K562 (cell line): ENCODE results near the gene MAD1L1. TPM values are rescaled to one million over a fixed set of nuclear protein-coding genes. Genes with fewer than 3 reads are reported as not detected.

Source experiments
- CREB3L1 ChIP-seq: fragments of 450-650 bp; IDR thresholded peaks from 2 replicates; pipeline ENCODE4 v1.6.1; 2014; ENCODE audit warnings: low read depth, mild to moderate bottlenecking, moderate library complexity, borderline replicate concordance
- FOXP4 ChIP-seq: sonication (generic); formaldehyde crosslinking; IDR thresholded peaks from 2 replicates; pipeline ENCODE4 v1.8.0; 2022; ENCODE audit warnings: mild to moderate bottlenecking, missing genetic modification reagents, borderline replicate concordance
- HDAC6 ChIP-seq: IDR thresholded peaks from 2 replicates; pipeline ENCODE4 v1.6.1; 2012; ENCODE audit warnings: low read depth, mild to moderate bottlenecking, control low read depth, inconsistent platforms, low read length, moderate library complexity
- HNRNPK ChIP-seq: fragments of 200-400 bp; formaldehyde crosslinking; IDR thresholded peaks from one replicate; pipeline ENCODE4 v1.6.1; 2018; ENCODE audit warnings: mild to moderate bottlenecking, low read depth, low read length; ENCODE audit not compliant: poor library complexity, severe bottlenecking
- HSF4 ChIP-seq: fragments of 250-450 bp; sonication (Bioruptor Pico); IDR thresholded peaks from 2 replicates; pipeline ENCODE4 v2.1.2; 2022; ENCODE audit warnings: mild to moderate bottlenecking, moderate library complexity, borderline replicate concordance
- MITF ChIP-seq: IDR thresholded peaks from 2 replicates; pipeline ENCODE4 v1.6.1; 2014; ENCODE audit warnings: antibody characterized with exemption
- SRF ChIP-seq, 2 experiments: fragments of 250-450, 450-650 bp in 1 of 2; sonication (Bioruptor Pico) in 1 of 2; sonication (generic) in 1 of 2; formaldehyde crosslinking; IDR thresholded peaks; 2 replicates each; pipeline versions ENCODE4 v1.5.0 to v1.5.1; 2020 to 2022; ENCODE audit warnings: mild to moderate bottlenecking in 1 of 2, missing genetic modification reagents in 1 of 2
- TFE3 ChIP-seq: fragments of 450-650 bp; formaldehyde crosslinking; IDR thresholded peaks from 2 replicates; pipeline ENCODE4 v1.4.0; 2020; ENCODE audit warnings: mild to moderate bottlenecking, mixed read lengths
- UBTF ChIP-seq, 2 experiments: IDR thresholded peaks; 2 replicates each; pipeline ENCODE4 v1.6.1; 2012; ENCODE audit warnings: improper control_type of control experiment in 2 of 2, low read depth in 2 of 2, low read length in 2 of 2, borderline replicate concordance in 1 of 2
- ZNF324 ChIP-seq: fragments of 250-450 bp; sonication (Bioruptor Pico); IDR thresholded peaks from 2 replicates; pipeline ENCODE4 v1.4.0; 2020; ENCODE audit warnings: mild to moderate bottlenecking
- polyA plus RNA-seq, 8 experiments: library from polyadenylated mRNA; depleted of rRNA in 4 of 8; stranded (reverse) in 5 of 8; unstranded in 3 of 8; fragments of >200 nt; fragmentation: Nextera tagmentation in 2 of 8; fragmentation: Illumina TruSeq in 1 of 8; extraction: Ambion mirVana in 2 of 8; extraction: Trizol in 1 of 8; gene quantifications; 2 replicates each; pipeline versions ENCODE4 v1.2.1 to v1.2.3, GENCODE V29; 2011 to 2014; ENCODE audit warnings: inconsistent platforms in 1 of 8, missing spikeins in 1 of 8
- total RNA-seq, 7 experiments: library from RNA; depleted of rRNA in 6 of 7; stranded (reverse); fragments of >200 nt in 6 of 7; fragmentation: Illumina TruSeq in 2 of 7; extraction: Trizol in 2 of 7; gene quantifications; 2 replicates each; pipeline versions ENCODE4 v1.2.1 to v1.2.3, GENCODE V29; 2011 to 2021; ENCODE audit warnings: low replicate concordance in 1 of 7
- TF ChIP-seq, protein P1 (sequence below), 2 experiments: fragments of 450-650 bp; IDR thresholded peaks; 2 replicates each; pipeline ENCODE4 v1.6.1; 2018; ENCODE audit warnings: mild to moderate bottlenecking in 2 of 2, low read depth in 1 of 2; ENCODE audit not compliant: partially characterized antibody in 2 of 2

MAD1L1 gene
- total and polyA plus RNA-seq, 9 of the 15 experiments (the other 6 are each of a cell fraction or from before 2014, with no cell fraction given), result 1.7 to 89.7 (median 18.0) TPM

DNA sequence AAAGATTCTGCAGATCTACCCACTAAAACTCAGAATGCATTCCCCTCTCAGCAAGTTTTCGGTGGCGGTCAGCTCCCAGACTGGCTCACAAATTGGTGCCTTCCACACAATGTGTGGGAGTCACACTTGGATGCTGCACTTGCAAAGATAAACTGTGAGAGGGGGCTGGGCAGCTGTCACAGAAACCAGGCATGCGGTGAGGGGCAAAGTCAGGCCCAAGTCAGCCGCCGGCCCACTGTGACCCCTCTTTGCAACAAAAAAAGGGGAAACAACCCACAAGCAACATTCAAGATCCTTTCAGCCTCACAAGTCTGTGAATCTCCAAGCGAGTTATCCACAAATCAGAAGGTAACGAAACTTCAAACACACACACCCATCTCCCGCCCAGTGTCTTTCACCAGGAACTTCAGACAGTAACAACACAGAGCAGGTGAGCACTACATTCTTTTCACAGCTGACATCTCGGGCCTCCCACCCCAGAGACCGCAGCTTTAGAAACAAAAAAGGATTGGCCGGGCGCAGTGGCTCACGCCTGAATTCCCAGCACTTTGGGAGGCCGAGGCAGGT lies 49.5 kb upstream of the MAD1L1 start (continued):
- TF ChIP-seq UBTF (IDR thresholded peaks at IDR 0.05; ENCODE audit: borderline replicate concordance in 1 of 2, low read depth in 2 of 2, low read length in 2 of 2) (peak in 1 of 2 experiments; percentile 61; a peak in 1 of 4 replicates), CREB3L1 (no peak), HSF4 (no peak), FOXP4 (CRISPR knock-in tag) (no peak), HNRNPK (no peak), HDAC6 (no peak), TFE3 (CRISPR knock-in tag) (no peak), ZNF324 (no peak), MITF (no peak), SRF (CRISPR knock-in tag; IDR thresholded peaks at IDR 0.05) (no peak)
- TF ChIP-seq, protein P1, sequence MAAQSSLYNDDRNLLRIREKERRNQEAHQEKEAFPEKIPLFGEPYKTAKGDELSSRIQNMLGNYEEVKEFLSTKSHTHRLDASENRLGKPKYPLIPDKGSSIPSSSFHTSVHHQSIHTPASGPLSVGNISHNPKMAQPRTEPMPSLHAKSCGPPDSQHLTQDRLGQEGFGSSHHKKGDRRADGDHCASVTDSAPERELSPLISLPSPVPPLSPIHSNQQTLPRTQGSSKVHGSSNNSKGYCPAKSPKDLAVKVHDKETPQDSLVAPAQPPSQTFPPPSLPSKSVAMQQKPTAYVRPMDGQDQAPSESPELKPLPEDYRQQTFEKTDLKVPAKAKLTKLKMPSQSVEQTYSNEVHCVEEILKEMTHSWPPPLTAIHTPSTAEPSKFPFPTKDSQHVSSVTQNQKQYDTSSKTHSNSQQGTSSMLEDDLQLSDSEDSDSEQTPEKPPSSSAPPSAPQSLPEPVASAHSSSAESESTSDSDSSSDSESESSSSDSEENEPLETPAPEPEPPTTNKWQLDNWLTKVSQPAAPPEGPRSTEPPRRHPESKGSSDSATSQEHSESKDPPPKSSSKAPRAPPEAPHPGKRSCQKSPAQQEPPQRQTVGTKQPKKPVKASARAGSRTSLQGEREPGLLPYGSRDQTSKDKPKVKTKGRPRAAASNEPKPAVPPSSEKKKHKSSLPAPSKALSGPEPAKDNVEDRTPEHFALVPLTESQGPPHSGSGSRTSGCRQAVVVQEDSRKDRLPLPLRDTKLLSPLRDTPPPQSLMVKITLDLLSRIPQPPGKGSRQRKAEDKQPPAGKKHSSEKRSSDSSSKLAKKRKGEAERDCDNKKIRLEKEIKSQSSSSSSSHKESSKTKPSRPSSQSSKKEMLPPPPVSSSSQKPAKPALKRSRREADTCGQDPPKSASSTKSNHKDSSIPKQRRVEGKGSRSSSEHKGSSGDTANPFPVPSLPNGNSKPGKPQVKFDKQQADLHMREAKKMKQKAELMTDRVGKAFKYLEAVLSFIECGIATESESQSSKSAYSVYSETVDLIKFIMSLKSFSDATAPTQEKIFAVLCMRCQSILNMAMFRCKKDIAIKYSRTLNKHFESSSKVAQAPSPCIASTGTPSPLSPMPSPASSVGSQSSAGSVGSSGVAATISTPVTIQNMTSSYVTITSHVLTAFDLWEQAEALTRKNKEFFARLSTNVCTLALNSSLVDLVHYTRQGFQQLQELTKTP (IDR thresholded peaks at IDR 0.05; ENCODE audit: low read depth in 1 of 2, partially characterized antibody in 2 of 2), result no peak
